Smooth muscle cell (in vitro differentiated cells): ENCODE data around the gene CEP44. TPM values are rescaled to one million over a fixed set of nuclear protein-coding genes. Genes with fewer than 3 reads are reported as not detected.

Experiments used
- DNase-seq: peaks from one replicate; lab custom pipeline; 2025; ENCODE audit not compliant: unreplicated experiment; lab: John Stamatoyannopoulos, UW
- H2AFZ ChIP-seq: fragments of 200-600 bp; sonication (generic); 2 replicates; pipeline ENCODE4 v1.6.0; 2016; ENCODE audit warnings: antibody characterized with exemption, low read depth, mild to moderate bottlenecking
- H3F3A ChIP-seq: fragments of 200-600 bp; sonication (generic); 2 replicates; pipeline ENCODE4 v1.6.0; 2017; ENCODE audit warnings: antibody characterized with exemption, low read depth
- H3K27ac ChIP-seq: fragments of 200-600 bp; sonication (generic); 2 replicates; pipeline ENCODE4 v1.5.1; 2016; ENCODE audit warnings: low read depth, mild to moderate bottlenecking
- H3K27me3 ChIP-seq: fragments of 200-600 bp; sonication (generic); 2 replicates; pipeline ENCODE4 v1.6.1; 2016; ENCODE audit warnings: low read depth, mild to moderate bottlenecking
- H3K36me3 ChIP-seq: fragments of 200-600 bp; sonication (generic); 2 replicates; pipeline ENCODE4 v1.5.1; 2016; ENCODE audit warnings: low read depth
- H3K4me1 ChIP-seq: fragments of 200-600 bp; sonication (generic); 2 replicates; pipeline ENCODE4 v1.5.1; 2016; ENCODE audit warnings: low read depth
- H3K4me2 ChIP-seq: fragments of 200-600 bp; sonication (generic); 2 replicates; pipeline ENCODE4 v1.6.0; 2016; ENCODE audit warnings: mild to moderate bottlenecking
- H3K4me3 ChIP-seq: fragments of 200-600 bp; sonication (generic); 2 replicates; pipeline ENCODE4 v1.5.1; 2016; ENCODE audit warnings: mild to moderate bottlenecking
- H3K79me2 ChIP-seq: fragments of 200-600 bp; sonication (generic); 2 replicates; pipeline ENCODE4 v1.6.0; 2016; ENCODE audit warnings: low read depth, mild to moderate bottlenecking
- H3K9ac ChIP-seq: fragments of 200-600 bp; sonication (generic); 2 replicates; pipeline ENCODE4 v1.6.0; 2016; ENCODE audit warnings: low read depth
- H3K9me3 ChIP-seq: fragments of 200-600 bp; sonication (generic); replicated peaks from 2 replicates; pipeline ENCODE4 v1.5.1; 2016; ENCODE audit warnings: low read depth
- H4K20me1 ChIP-seq: fragments of 200-600 bp; sonication (generic); 2 replicates; pipeline ENCODE4 v1.6.0; 2016; ENCODE audit warnings: low read depth
- CTCF ChIP-seq: fragments of 200-600 bp; sonication (generic); IDR thresholded peaks from 2 replicates; pipeline ENCODE4 v1.5.1; 2017; ENCODE audit warnings: borderline replicate concordance, mild to moderate bottlenecking, antibody characterized with exemption; ENCODE audit not compliant: insufficient read depth, poor library complexity, severe bottlenecking
- WGBS: methylation state at CpG from one replicate; pipeline ENCODE4 v1.1.7; 2016; ENCODE audit warnings: low lambda C conversion rate; 5-methylcytosine and 5-hydroxymethylcytosine counted together
- polyA plus RNA-seq: library from polyadenylated mRNA; unstranded; fragments of >200 nt; fragmentation: Nextera tagmentation; extraction: Ambion mirVana; gene quantifications from 2 replicates; pipeline ENCODE4 v1.2.1, GENCODE V29; 2016
- total RNA-seq: library from RNA; depleted of rRNA; stranded (reverse); fragments of >200 nt; gene quantifications from 2 replicates; pipeline ENCODE4 v1.2.3, GENCODE V29; 2014

Gene CEP44
- total and polyA plus RNA-seq, 2 experiments from 2014 or later = 11.4 to 25.2 TPM

GRCh38 chr4:174244441-174244840 is 39.3 kb upstream of the CEP44 start:
- Histone ChIP-seq H3F3A (no peaks in the 10 kb centered on the region), H3K9ac (no peak overlapping the region), H3K79me2 (no peaks in the 10 kb centered on the region), H3K4me1 (no peaks in the 10 kb centered on the region), H3K27me3 (no peaks in the 10 kb centered on the region), H4K20me1 (no peaks in the 10 kb centered on the region), H3K36me3 (no peaks in the 10 kb centered on the region), H2AFZ (no peak overlapping the region), H3K27ac (no peak overlapping the region), H3K9me3 (no peaks in the 10 kb centered on the region), H3K4me2 (no peak overlapping the region), H3K4me3 (no peak overlapping the region)
- no peak for DNase-seq
- 89% methylated on average over 1 of the region's 1 CpG for WGBS
- TF ChIP-seq CTCF = no peak

- no peak for DNase-seq
- Histone ChIP-seq H3K4me2 (no peak overlapping the region), H3K27me3 (no peaks in the 10 kb centered on the region), H2AFZ (no peak overlapping the region), H3F3A (no peaks in the 10 kb centered on the region), H3K4me3 (no peak overlapping the region), H3K9me3 (no peaks in the 10 kb centered on the region), H3K36me3 (no peaks in the 10 kb centered on the region), H3K27ac (no peak overlapping the region), H4K20me1 (no peaks in the 10 kb centered on the region), H3K4me1 (no peaks in the 10 kb centered on the region), H3K79me2 (no peaks in the 10 kb centered on the region), H3K9ac (no peak overlapping the region)
- WGBS = 100% methylated on average over 1 of the region's 1 CpG
- TF ChIP-seq CTCF = no peak
These were observed 38.0 kb upstream of the CEP44 start for GRCh38 chr4:174245714-174246113.

GRCh38 chr4:174248407-174248806 is 35.3 kb upstream of the CEP44 start:
- no peak for DNase-seq
- no peak overlapping the region for H3K4me2 ChIP-seq
- no peaks in the 10 kb centered on the region for H3K9me3 ChIP-seq
- no peaks in the 10 kb centered on the region for H4K20me1 ChIP-seq
- no peak overlapping the region for H3K9ac ChIP-seq
- WGBS = 92% methylated on average over 1 of the region's 1 CpG
- H3K27ac ChIP-seq = no peak overlapping the region
- no peaks in the 10 kb centered on the region for H3K27me3 ChIP-seq
- no peaks in the 10 kb centered on the region for H3K36me3 ChIP-seq
- TF ChIP-seq CTCF = no peak
- H3K4me3 ChIP-seq = no peak overlapping the region
- H3K79me2 ChIP-seq = no peaks in the 10 kb centered on the region
- H3F3A ChIP-seq = no peaks in the 10 kb centered on the region
- no peak overlapping the region for H2AFZ ChIP-seq
- no peaks in the 10 kb centered on the region for H3K4me1 ChIP-seq

GRCh38 chr4:174252412-174252811 is 31.3 kb upstream of the CEP44 start:
- no peak overlapping the region for H3K4me2 ChIP-seq
- H3K4me3 ChIP-seq = no peak overlapping the region
- H3K9me3 ChIP-seq = no peaks in the 10 kb centered on the region
- H3K4me1 ChIP-seq = no peaks in the 10 kb centered on the region
- H3K36me3 ChIP-seq = no peaks in the 10 kb centered on the region
- no peaks in the 10 kb centered on the region for H3K27me3 ChIP-seq
- TF ChIP-seq CTCF = no peak
- H2AFZ ChIP-seq = no peak overlapping the region
- DNase-seq = no peak
- no peak overlapping the region for H3K27ac ChIP-seq
- peaks cover 3% of the 10 kb centered on the region for H3K79me2 ChIP-seq
- H4K20me1 ChIP-seq = no peaks in the 10 kb centered on the region
- H3F3A ChIP-seq = no peaks in the 10 kb centered on the region
- H3K9ac ChIP-seq = no peak overlapping the region
- WGBS = 57% methylated on average over 2 of the region's 2 CpGs
